GM19455 (cell line): ENCODE data around the gene ABHD15.

Experiments used
- ATAC-seq: cut with Tn5 transposase; IDR thresholded peaks from one replicate; pipeline ENCODE4 v1.9.1; 2021; ENCODE audit not compliant: unreplicated experiment

Gene ABHD15

GRCh38 chr17:29583324-29584248 lies 16.7 kb upstream of the ABHD15 start:
- no peak for ATAC-seq

- ATAC-seq, result no peak
Observed at GRCh38 chr17:29582772-29583171, 15.9 kb upstream of the ABHD15 start.

- ATAC-seq, result no peak
Observed at GRCh38 chr17:29582254-29582765, 15.5 kb upstream of the ABHD15 start.

- no peak for ATAC-seq
Observed at GRCh38 chr17:29581583-29582253, 14.9 kb upstream of the ABHD15 start.

GRCh38 chr17:29579866-29580771 lies 13.3 kb upstream of the ABHD15 start:
- ATAC-seq, result no peak

- ATAC-seq, result no peak
Observed at GRCh38 chr17:29578626-29579485, 12.0 kb upstream of the ABHD15 start.

- ATAC-seq, result no peak
Observed at GRCh38 chr17:29577385-29578211, 10.8 kb upstream of the ABHD15 start.

- no peak for ATAC-seq
Observed at GRCh38 chr17:29577001-29577370, 10.1 kb upstream of the ABHD15 start.

GRCh38 chr17:29576214-29577000 lies 9.6 kb upstream of the ABHD15 start:
- no peak for ATAC-seq

- ATAC-seq, result no peak
Observed at GRCh38 chr17:29575511-29576213, 8.8 kb upstream of the ABHD15 start.

- ATAC-seq, result no peak
Observed at GRCh38 chr17:29574732-29575510, 8.1 kb upstream of the ABHD15 start.

- ATAC-seq, result no peak
Observed at GRCh38 chr17:29573871-29574731, 7.3 kb upstream of the ABHD15 start.

- no peak for ATAC-seq
Observed at GRCh38 chr17:29573558-29573869, 6.7 kb upstream of the ABHD15 start.

- ATAC-seq, result no peak
Observed at GRCh38 chr17:29572691-29573557, 6.1 kb upstream of the ABHD15 start.
